ENCODE measurements around the gene FERMT1. TPM values are rescaled to one million over a fixed set of nuclear protein-coding genes. Genes with fewer than 3 reads are reported as not detected.

Gene FERMT1
- total RNA-seq, 4 donors from 2014 or later, result 0.16 to 0.51 (median 0.22) TPM; not detected in 1

GRCh38 chr20:6086868-6087267, 36.0 kb downstream of the FERMT1 start:
- TF ChIP-seq CTCF (IDR thresholded peaks at IDR 0.05; ENCODE audit: low read depth), result no peak

- no peak for TF ChIP-seq CTCF (IDR thresholded peaks at IDR 0.05; ENCODE audit: low read depth)
These were observed 38.9 kb downstream of the FERMT1 start for GRCh38 chr20:6083926-6084325.

- no peak for TF ChIP-seq CTCF (IDR thresholded peaks at IDR 0.05; ENCODE audit: low read depth)
These were observed 41.6 kb downstream of the FERMT1 start for GRCh38 chr20:6081236-6081635.

GRCh38 chr20:6079016-6079415, 43.8 kb downstream of the FERMT1 start:
- TF ChIP-seq CTCF (IDR thresholded peaks at IDR 0.05; ENCODE audit: low read depth), result no peak

- TF ChIP-seq CTCF (IDR thresholded peaks at IDR 0.05; ENCODE audit: low read depth), result no peak
These were observed 47.2 kb downstream of the FERMT1 start for GRCh38 chr20:6075428-6076219.

GRCh38 chr20:6074784-6075183, 48.0 kb downstream of the FERMT1 start:
- no peak for TF ChIP-seq CTCF (IDR thresholded peaks at IDR 0.05; ENCODE audit: low read depth)

- TF ChIP-seq CTCF (IDR thresholded peaks at IDR 0.05; ENCODE audit: low read depth), result no peak
These were observed 48.7 kb downstream of the FERMT1 start for GRCh38 chr20:6074145-6074561.

Data from subcutaneous adipose tissue (tissue), 4 donors.